Hepatocyte (in vitro differentiated cells): Measurements from ENCODE around the gene ARHGEF10L. TPM values are rescaled to one million over a fixed set of nuclear protein-coding genes. Genes with fewer than 3 reads are reported as not detected.

Experiments
- DNase-seq: peaks from one replicate; pipeline ENCODE4 v3.0.0-alpha.2; 2016; ENCODE audit warnings: low spot score
- H2AFZ ChIP-seq: fragments of 200-600 bp; sonication (generic); 2 replicates; pipeline ENCODE4 v1.6.0; 2016; ENCODE audit warnings: antibody characterized with exemption, mild to moderate bottlenecking
- H3K27ac ChIP-seq: fragments of 200-600 bp; sonication (generic); 2 replicates; pipeline ENCODE4 v1.5.1; 2016; ENCODE audit warnings: mild to moderate bottlenecking
- H3K27me3 ChIP-seq: fragments of 200-600 bp; sonication (generic); 2 replicates; pipeline ENCODE4 v1.6.1; 2016
- H3K36me3 ChIP-seq: fragments of 200-600 bp; sonication (generic); replicated peaks from 2 replicates; pipeline ENCODE4 v1.5.1; 2016; ENCODE audit warnings: low read depth; ENCODE audit not compliant: insufficient read depth
- H3K4me1 ChIP-seq: fragments of 200-600 bp; sonication (generic); 2 replicates; pipeline ENCODE4 v1.5.1; 2016; ENCODE audit warnings: mild to moderate bottlenecking, moderate library complexity; ENCODE audit not compliant: insufficient read depth
- H3K4me2 ChIP-seq: fragments of 200-600 bp; sonication (generic); 2 replicates; pipeline ENCODE4 v1.6.0; 2016
- H3K4me3 ChIP-seq: fragments of 200-600 bp; sonication (generic); 2 replicates; pipeline ENCODE4 v1.5.1; 2016; ENCODE audit warnings: mild to moderate bottlenecking
- H3K79me2 ChIP-seq: fragments of 200-600 bp; sonication (generic); 2 replicates; pipeline ENCODE4 v1.6.0; 2017; ENCODE audit warnings: mild to moderate bottlenecking
- H3K9me2 ChIP-seq: fragments of 200-600 bp; sonication (generic); replicated peaks from 2 replicates; pipeline ENCODE4 v1.6.0; 2017; ENCODE audit warnings: mild to moderate bottlenecking; ENCODE audit not compliant: insufficient read depth
- H3K9me3 ChIP-seq: fragments of 200-600 bp; sonication (generic); 2 replicates; pipeline ENCODE4 v1.5.1; 2016; ENCODE audit warnings: low read depth, mild to moderate bottlenecking
- H4K20me1 ChIP-seq: fragments of 200-600 bp; sonication (generic); 2 replicates; pipeline ENCODE4 v1.6.0; 2016; ENCODE audit warnings: mild to moderate bottlenecking; ENCODE audit not compliant: insufficient read depth, poor library complexity, severe bottlenecking
- CTCF ChIP-seq: fragments of 200-600 bp; sonication (generic); IDR thresholded peaks from 2 replicates; pipeline ENCODE4 v1.5.1; 2016; ENCODE audit warnings: antibody characterized with exemption, mild to moderate bottlenecking; ENCODE audit not compliant: poor library complexity
- EZH2 ChIP-seq: fragments of 200-600 bp; sonication (generic); IDR thresholded peaks from 2 replicates; pipeline ENCODE4 v1.6.1; 2016; ENCODE audit warnings: antibody characterized with exemption, mild to moderate bottlenecking, borderline replicate concordance
- EZH2phosphoT487 ChIP-seq: fragments of 200-600 bp; sonication (generic); IDR thresholded peaks from one replicate; pipeline ENCODE4 v1.6.1; 2018; ENCODE audit warnings: antibody characterized with exemption, mild to moderate bottlenecking, low read depth, moderate library complexity; ENCODE audit not compliant: unreplicated experiment, severe bottlenecking
- WGBS: methylation state at CpG from one replicate; pipeline ENCODE4 v1.1.6; 2016; ENCODE audit warnings: low lambda C conversion rate; ENCODE audit errors: missing lambda C conversion rate; 5-methylcytosine and 5-hydroxymethylcytosine counted together
- polyA plus RNA-seq: library from polyadenylated mRNA; unstranded; fragments of >200 nt; fragmentation: Nextera tagmentation; extraction: Ambion mirVana; gene quantifications from 2 replicates; pipeline ENCODE4 v1.2.1, GENCODE V29; 2016
- total RNA-seq: library from RNA; depleted of rRNA; stranded (reverse); fragments of >200 nt; gene quantifications from 2 replicates; pipeline ENCODE4 v1.2.3, GENCODE V29; 2014

The ARHGEF10L gene
- total and polyA plus RNA-seq, 2 experiments from 2014 or later: 40.4 to 48.3 TPM

GRCh38 chr1:17545356-17545755 is 5.9 kb downstream of the ARHGEF10L start:
- WGBS: 66% methylated on average over 2 of the region's 2 CpGs
- Histone ChIP-seq H4K20me1 (peaks cover 7% of the 10 kb centered on the region), H3K4me3 (no peak overlapping the region), H3K4me2 (no peak overlapping the region), H3K79me2 (peaks cover 82% of the 10 kb centered on the region), H3K4me1 (peaks cover 8% of the 10 kb centered on the region), H3K27ac (no peak overlapping the region), H2AFZ (no peak overlapping the region), H3K27me3 (no peaks in the 10 kb centered on the region), H3K9me3 (no peaks in the 10 kb centered on the region), H3K36me3 (no peaks in the 10 kb centered on the region), H3K9me2 (no peaks in the 10 kb centered on the region)
- TF ChIP-seq EZH2phosphoT487 (no peak), CTCF (no peak), EZH2 (no peak)
- no peak for DNase-seq

GRCh38 chr1:17546946-17547670 is 7.6 kb downstream of the ARHGEF10L start:
- Histone ChIP-seq H3K9me3 (no peaks in the 10 kb centered on the region), H3K4me1 (peaks cover 9% of the 10 kb centered on the region), H3K4me3 (no peak overlapping the region), H3K4me2 (no peak overlapping the region), H3K27ac (no peak overlapping the region), H2AFZ (no peak overlapping the region), H4K20me1 (peaks cover 17% of the 10 kb centered on the region), H3K79me2 (peaks cover 73% of the 10 kb centered on the region), H3K9me2 (no peaks in the 10 kb centered on the region), H3K27me3 (no peaks in the 10 kb centered on the region), H3K36me3 (no peaks in the 10 kb centered on the region)
- DNase-seq: no peak
- TF ChIP-seq EZH2phosphoT487 (no peak), EZH2 (no peak), CTCF (no peak)
- WGBS: 81% methylated on average over 8 of the region's 8 CpGs

- WGBS: 75% methylated on average over 3 of the region's 3 CpGs
- peaks cover 17% of the 10 kb centered on the region for H4K20me1 ChIP-seq
- H3K4me1 ChIP-seq: peaks cover 9% of the 10 kb centered on the region
Measured at GRCh38 chr1:17549384-17549783, 9.9 kb downstream of the ARHGEF10L start.

More at GRCh38 chr1:17549384-17549783, 9.9 kb downstream of the ARHGEF10L start:
- H3K79me2 ChIP-seq: peaks cover 64% of the 10 kb centered on the region
- no peaks in the 10 kb centered on the region for H3K27me3 ChIP-seq
- no peak for DNase-seq
- H3K27ac ChIP-seq: no peak overlapping the region
- H2AFZ ChIP-seq: no peak overlapping the region
- TF ChIP-seq EZH2: no peak
- no peak for TF ChIP-seq CTCF
- no peak for TF ChIP-seq EZH2phosphoT487
- no peaks in the 10 kb centered on the region for H3K9me3 ChIP-seq
- H3K36me3 ChIP-seq: no peaks in the 10 kb centered on the region
- H3K4me3 ChIP-seq: no peak overlapping the region
- H3K9me2 ChIP-seq: no peaks in the 10 kb centered on the region
- H3K4me2 ChIP-seq: no peak overlapping the region
